ENCODE measurements around the gene ROS1. TPM values are rescaled to one million over a fixed set of nuclear protein-coding genes. Genes with fewer than 3 reads are reported as not detected.

The ROS1 gene
- total RNA-seq, 1 experiment from 2014 or later, result 63.0 TPM

GRCh38 chr6:117418320-117418719, 7.4 kb downstream of the ROS1 start:
- TF ChIP-seq CTCF (IDR thresholded peaks at IDR 0.05; ENCODE audit: unreplicated experiment), result no peak
- H3K4me1 Mint-ChIP-seq (ENCODE audit: insufficient read depth, unreplicated experiment), result peaks cover 58% of the 10 kb centered on the region
- H3K4me3 Mint-ChIP-seq (ENCODE audit: unreplicated experiment), result no peak overlapping the region
- POLR2A ChIA-PET, result interaction anchor here (0.8 kb wide), 1 partner anchor 30 kb away, joined by 3 read pairs; no protein-coding TSS in a partner anchor
- H3K27ac Mint-ChIP-seq (ENCODE audit: low read depth, unreplicated experiment), result peak overlapping the region; percentile 36
- intact Hi-C loops (cut with micrococcal nuclease), result no loop called here
- no peaks in the 10 kb centered on the region for H3K27me3 Mint-ChIP-seq (ENCODE audit: insufficient read depth, unreplicated experiment)
- H3K36me3 Mint-ChIP-seq (ENCODE audit: insufficient read depth, unreplicated experiment), result peaks cover 60% of the 10 kb centered on the region
- CTCF ChIA-PET, result no interaction called here
- no TSS peak for BruUV-seq (replicated peaks)
- no peaks in the 10 kb centered on the region for H3K9me3 Mint-ChIP-seq (ENCODE audit: unreplicated experiment)
- DNase-seq (ENCODE audit: unreplicated experiment), result no peak

- peaks cover 59% of the 10 kb centered on the region for H3K4me1 Mint-ChIP-seq (ENCODE audit: insufficient read depth, unreplicated experiment)
- no peak overlapping the region for H3K4me3 Mint-ChIP-seq (ENCODE audit: unreplicated experiment)
- TF ChIP-seq CTCF (IDR thresholded peaks at IDR 0.05; ENCODE audit: unreplicated experiment), result no peak
- peaks cover 62% of the 10 kb centered on the region for H3K36me3 Mint-ChIP-seq (ENCODE audit: insufficient read depth, unreplicated experiment)
- no peak for DNase-seq (ENCODE audit: unreplicated experiment)
- CTCF ChIA-PET, result no interaction called here
- no peak overlapping the region for H3K27ac Mint-ChIP-seq (ENCODE audit: low read depth, unreplicated experiment)
- H3K9me3 Mint-ChIP-seq (ENCODE audit: unreplicated experiment), result no peaks in the 10 kb centered on the region
- POLR2A ChIA-PET, result interaction anchor here (0.8 kb wide), 1 partner anchor 31 kb away, joined by 3 read pairs; no protein-coding TSS in a partner anchor
- BruUV-seq (replicated peaks), result no TSS peak
- H3K27me3 Mint-ChIP-seq (ENCODE audit: insufficient read depth, unreplicated experiment), result no peaks in the 10 kb centered on the region
- intact Hi-C loops (cut with micrococcal nuclease), result no loop called here
Observed at GRCh38 chr6:117417851-117418250, 7.9 kb downstream of the ROS1 start.

- H3K9me3 Mint-ChIP-seq (ENCODE audit: unreplicated experiment), result no peaks in the 10 kb centered on the region
- peaks cover 64% of the 10 kb centered on the region for H3K4me1 Mint-ChIP-seq (ENCODE audit: insufficient read depth, unreplicated experiment)
- ChIA-PET CTCF (interaction anchor here (0.6 to 2.1 kb wide), 11 partner anchors 10 to 415 kb away, joined by 3 to 9 read pairs (median 5); partner anchors contain the start of gene ROS1), POLR2A (interaction anchor here (1.0 to 1.7 kb wide), 6 partner anchors 8 to 188 kb away, joined by 3 to 9 read pairs (median 5); partner anchors contain the start of genes GOPC and ROS1)
- BruUV-seq (replicated peaks), result no TSS peak
- DNase-seq (ENCODE audit: unreplicated experiment), result no peak
- H3K27ac Mint-ChIP-seq (ENCODE audit: low read depth, unreplicated experiment), result peak overlapping the region; percentile 88
- H3K27me3 Mint-ChIP-seq (ENCODE audit: insufficient read depth, unreplicated experiment), result no peaks in the 10 kb centered on the region
- no peak overlapping the region for H3K4me3 Mint-ChIP-seq (ENCODE audit: unreplicated experiment)
- intact Hi-C loops (cut with micrococcal nuclease), result no loop called here
- H3K36me3 Mint-ChIP-seq (ENCODE audit: insufficient read depth, unreplicated experiment), result peaks cover 56% of the 10 kb centered on the region
- no peak for TF ChIP-seq CTCF (IDR thresholded peaks at IDR 0.05; ENCODE audit: unreplicated experiment)
Observed at GRCh38 chr6:117414770-117415169, 11.0 kb downstream of the ROS1 start.

- DNase-seq (ENCODE audit: unreplicated experiment), result no peak
- intact Hi-C loops (cut with micrococcal nuclease), result no loop called here
- Mint-ChIP-seq H3K36me3 (ENCODE audit: insufficient read depth, unreplicated experiment) (peaks cover 66% of the 10 kb centered on the region), H3K4me3 (ENCODE audit: unreplicated experiment) (no peak overlapping the region), H3K27ac (ENCODE audit: low read depth, unreplicated experiment) (no peak overlapping the region), H3K9me3 (ENCODE audit: unreplicated experiment) (no peaks in the 10 kb centered on the region), H3K27me3 (ENCODE audit: insufficient read depth, unreplicated experiment) (no peaks in the 10 kb centered on the region), H3K4me1 (ENCODE audit: insufficient read depth, unreplicated experiment) (peaks cover 36% of the 10 kb centered on the region)
- ChIA-PET CTCF (interaction anchor here (0.7 to 2.2 kb wide), 4 partner anchors 11 to 566 kb away, joined by 3 to 9 read pairs (median 4); no protein-coding TSS in a partner anchor), POLR2A (no interaction called here)
- no TSS peak for BruUV-seq (replicated peaks)
- TF ChIP-seq CTCF (IDR thresholded peaks at IDR 0.05; ENCODE audit: unreplicated experiment), result no peak
Observed at GRCh38 chr6:117411474-117411873, 14.3 kb downstream of the ROS1 start.
